Measurements from ENCODE around the gene SIRPB2.

SIRPB2 gene

GRCh38 chr20:1443085-1443484, 48.1 kb downstream of the SIRPB2 start:
- DNase-seq, result no peak

GRCh38 chr20:1442304-1442703, 48.9 kb downstream of the SIRPB2 start:
- DNase-seq, result no peak

- no peak for DNase-seq
These were observed 50.1 kb downstream of the SIRPB2 start for GRCh38 chr20:1441133-1441532.

- no peak for DNase-seq
These were observed 51.2 kb downstream of the SIRPB2 start for GRCh38 chr20:1440024-1440423.

- no peak for DNase-seq
These were observed 52.9 kb downstream of the SIRPB2 start for GRCh38 chr20:1438361-1438760.

- peak in 48 of 56 donors; percentile 1 to 78 (median 38) for DNase-seq
These were observed 53.9 kb downstream of the SIRPB2 start for GRCh38 chr20:1437235-1437904.

GRCh38 chr20:1436263-1436662, 55.0 kb downstream of the SIRPB2 start:
- no peak for DNase-seq

GRCh38 chr20:1435337-1435699, 55.9 kb downstream of the SIRPB2 start:
- no peak for DNase-seq

- DNase-seq, result peak in 2 of 56 donors; percentile 3 to 21
These were observed 56.5 kb downstream of the SIRPB2 start for GRCh38 chr20:1434571-1435336.

GRCh38 chr20:1431158-1431557, 60.1 kb downstream of the SIRPB2 start:
- no peak for DNase-seq

- DNase-seq, result no peak
These were observed 61.2 kb downstream of the SIRPB2 start for GRCh38 chr20:1430004-1430451.

- no peak for DNase-seq
These were observed 62.0 kb downstream of the SIRPB2 start for GRCh38 chr20:1429143-1429728.

- DNase-seq, result no peak
These were observed 63.7 kb downstream of the SIRPB2 start for GRCh38 chr20:1427457-1428054.

- DNase-seq, result no peak
These were observed 64.9 kb downstream of the SIRPB2 start for GRCh38 chr20:1426231-1426849.
